ENCODE results near the gene L3MBTL3. TPM values are rescaled to one million over a fixed set of nuclear protein-coding genes. Genes with fewer than 3 reads are reported as not detected.

The L3MBTL3 gene
- polyA plus RNA-seq, 1 experiment, result 6.8 TPM

GRCh38 chr6:130129762-130130246, 111.4 kb downstream of the L3MBTL3 start:
- Histone ChIP-seq H3K36me3 (ENCODE audit: control insufficient read depth, insufficient read depth, low read length) (no peaks in the 10 kb centered on the region), H3K27me3 (ENCODE audit: control insufficient read depth, insufficient read depth, low read length) (no peaks in the 10 kb centered on the region), H3K4me3 (ENCODE audit: low read depth, low read length) (no peak overlapping the region)
- no peak for DNase-seq (ENCODE audit: low read depth)
- POLR2A ChIA-PET, result no interaction called here
- CTCF ChIA-PET, result no interaction called here
- TF ChIP-seq CTCF (IDR thresholded peaks at IDR 0.05; ENCODE audit: insufficient read depth, low read depth, low read length), result no peak

GRCh38 chr6:130132286-130132701, 113.9 kb downstream of the L3MBTL3 start:
- POLR2A ChIA-PET, result no interaction called here

GRCh38 chr6:130134582-130134981, 116.2 kb downstream of the L3MBTL3 start:
- H3K36me3 ChIP-seq (ENCODE audit: control insufficient read depth, insufficient read depth, low read length), result no peaks in the 10 kb centered on the region
- H3K4me3 ChIP-seq (ENCODE audit: low read depth, low read length), result no peak overlapping the region
- no peak for DNase-seq (ENCODE audit: low read depth)
- CTCF ChIA-PET, result no interaction called here
- TF ChIP-seq CTCF (IDR thresholded peaks at IDR 0.05; ENCODE audit: insufficient read depth, low read depth, low read length), result no peak
- POLR2A ChIA-PET, result no interaction called here
- H3K27me3 ChIP-seq (ENCODE audit: control insufficient read depth, insufficient read depth, low read length), result no peaks in the 10 kb centered on the region

More at GRCh38 chr6:130132286-130132701, 113.9 kb downstream of the L3MBTL3 start:
- Histone ChIP-seq H3K36me3 (ENCODE audit: control insufficient read depth, insufficient read depth, low read length) (no peaks in the 10 kb centered on the region), H3K4me3 (ENCODE audit: low read depth, low read length) (no peak overlapping the region), H3K27me3 (ENCODE audit: control insufficient read depth, insufficient read depth, low read length) (no peaks in the 10 kb centered on the region)
- CTCF ChIA-PET, result no interaction called here
- DNase-seq (ENCODE audit: low read depth), result no peak
- no peak for TF ChIP-seq CTCF (IDR thresholded peaks at IDR 0.05; ENCODE audit: insufficient read depth, low read depth, low read length)

- ChIA-PET CTCF (no interaction called here), POLR2A (no interaction called here)
- no peak for DNase-seq (ENCODE audit: low read depth)
- no peaks in the 10 kb centered on the region for H3K36me3 ChIP-seq (ENCODE audit: control insufficient read depth, insufficient read depth, low read length)
- no peak for TF ChIP-seq CTCF (IDR thresholded peaks at IDR 0.05; ENCODE audit: insufficient read depth, low read depth, low read length)
- no peak overlapping the region for H3K4me3 ChIP-seq (ENCODE audit: low read depth, low read length)
- H3K27me3 ChIP-seq (ENCODE audit: control insufficient read depth, insufficient read depth, low read length), result no peaks in the 10 kb centered on the region
Measured at GRCh38 chr6:130136798-130137197, 118.4 kb downstream of the L3MBTL3 start.

GRCh38 chr6:130138116-130138908, 119.9 kb downstream of the L3MBTL3 start:
- no peak for DNase-seq (ENCODE audit: low read depth)
- CTCF ChIA-PET, result no interaction called here
- H3K36me3 ChIP-seq (ENCODE audit: control insufficient read depth, insufficient read depth, low read length), result no peaks in the 10 kb centered on the region
- TF ChIP-seq CTCF (IDR thresholded peaks at IDR 0.05; ENCODE audit: insufficient read depth, low read depth, low read length), result no peak
- POLR2A ChIA-PET, result no interaction called here
- H3K4me3 ChIP-seq (ENCODE audit: low read depth, low read length), result no peak overlapping the region
- H3K27me3 ChIP-seq (ENCODE audit: control insufficient read depth, insufficient read depth, low read length), result no peaks in the 10 kb centered on the region

All from BJ (cell line).